GM08714 (cell line): ENCODE data around the gene TTL.
"Not testable (repeated sequence)": the region's sequence is repeated elsewhere in the genome, so short reads cannot be mapped to it uniquely, and the experiment has no call there.

Experiments
- H3K4me3 ChIP-seq: fragments of 200-500 bp; sonication (Bioruptor generic); 2 replicates; pipeline ENCODE4 v1.5.1; 2014; ENCODE audit warnings: mild to moderate bottlenecking, low read length, inconsistent platforms
- ZNF274 ChIP-seq: IDR thresholded peaks from 2 replicates; pipeline ENCODE4 v1.6.1; 2012; ENCODE audit warnings: mild to moderate bottlenecking, low read depth, low read length

TTL gene

DNA sequence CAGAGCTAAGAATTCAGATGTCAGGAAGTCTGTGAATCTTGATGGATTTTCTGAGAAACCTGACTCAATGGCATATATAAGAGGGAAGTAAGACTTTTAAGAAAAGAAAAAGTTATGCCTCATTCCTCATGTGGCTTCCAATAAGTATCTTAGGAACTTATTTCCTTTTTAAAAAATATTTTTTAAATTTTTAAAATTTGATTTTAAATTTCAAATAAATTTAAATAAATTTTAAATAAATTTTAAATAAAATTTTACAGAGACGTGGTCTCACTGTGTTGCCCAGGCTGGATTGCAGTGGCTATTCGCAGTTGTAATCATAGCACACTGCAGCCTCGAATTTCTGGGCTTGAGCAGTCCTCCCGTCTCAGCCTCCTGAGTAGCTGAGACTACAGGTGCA is 48.8 kb downstream of the TTL start:
- no peak for TF ChIP-seq ZNF274
- H3K4me3 ChIP-seq, result no peak overlapping the region

DNA sequence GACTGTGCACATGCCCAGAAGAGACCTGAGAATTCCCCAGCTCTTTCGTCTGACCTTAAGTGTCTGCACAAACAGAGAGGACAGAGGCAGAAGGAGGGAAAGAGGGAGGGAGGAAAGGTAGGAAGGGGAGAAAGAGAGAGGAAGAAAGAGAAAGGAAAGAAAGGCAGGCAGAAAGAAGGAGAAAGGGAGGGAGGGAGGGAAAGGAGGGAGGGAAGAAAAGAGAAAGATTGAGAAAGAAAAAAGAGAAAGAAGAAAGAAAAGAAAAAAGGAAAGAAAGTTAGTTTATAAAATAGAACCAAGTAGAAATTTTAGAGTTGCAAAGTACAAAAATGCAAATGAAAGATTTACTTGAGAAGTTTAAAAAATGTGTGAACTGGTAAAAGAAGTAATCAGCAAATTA is 52.9 kb downstream of the TTL start:
- no peak overlapping the region for H3K4me3 ChIP-seq
- no peak for TF ChIP-seq ZNF274

DNA sequence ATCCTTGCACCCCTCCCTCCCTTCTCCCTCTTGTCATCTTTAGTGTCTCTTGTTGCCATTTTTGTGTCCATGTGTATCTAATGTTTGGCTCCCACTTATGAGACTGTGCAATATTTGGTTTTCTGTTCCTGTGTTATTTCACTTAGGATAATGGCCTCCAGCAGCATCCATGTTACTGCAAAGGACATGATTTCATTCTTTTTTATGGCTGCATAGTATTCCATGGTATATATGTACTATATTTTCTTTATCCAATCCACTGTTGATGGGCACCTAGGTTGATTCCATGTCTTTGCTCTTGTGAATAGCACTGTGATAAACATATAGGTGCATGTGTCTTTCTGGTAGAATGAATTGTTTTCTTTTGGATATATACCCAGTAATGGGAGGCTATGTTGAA is 54.7 kb downstream of the TTL start:
- not testable (repeated sequence) for H3K4me3 ChIP-seq

DNA sequence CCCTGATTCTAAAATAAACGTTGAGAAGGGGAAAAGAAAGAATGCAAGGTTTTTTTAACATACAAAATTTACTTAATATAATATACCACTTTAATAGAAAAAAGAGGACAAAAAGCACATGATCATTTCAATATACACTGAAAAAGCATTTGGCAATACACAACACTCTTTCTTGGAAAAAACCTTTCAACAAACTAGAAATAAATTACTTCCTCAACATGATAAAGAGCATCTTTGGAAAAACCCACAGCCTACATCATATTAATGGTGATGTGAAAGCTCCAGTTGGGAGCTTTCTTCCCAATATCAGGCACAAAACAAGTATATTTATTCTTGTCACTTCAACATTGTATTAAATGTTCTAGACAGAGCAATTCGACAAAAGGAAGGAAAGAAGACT is 57.4 kb downstream of the TTL start:
- no peak for TF ChIP-seq ZNF274
- no peak overlapping the region for H3K4me3 ChIP-seq

DNA sequence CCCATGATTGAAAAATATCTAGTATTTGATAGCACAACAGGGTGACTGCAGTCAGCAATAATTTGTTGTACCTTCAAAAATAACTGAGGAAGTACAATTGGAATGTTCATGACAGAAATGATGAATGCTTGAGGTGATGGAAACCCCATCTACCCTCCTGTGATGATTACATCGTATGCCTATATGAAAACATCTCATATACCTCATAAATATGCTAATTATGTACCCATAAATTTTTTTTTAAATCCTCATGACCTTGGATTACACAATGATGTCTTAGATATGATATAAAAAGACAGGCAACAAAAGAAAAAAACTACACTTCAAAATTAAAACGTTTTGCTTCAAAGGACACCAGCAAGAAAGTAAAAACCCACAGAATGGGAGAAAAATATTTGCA is 59.0 kb downstream of the TTL start:
- H3K4me3 ChIP-seq, result peak overlapping the region; percentile 97; the same call in 1 of the 2 replicates

DNA sequence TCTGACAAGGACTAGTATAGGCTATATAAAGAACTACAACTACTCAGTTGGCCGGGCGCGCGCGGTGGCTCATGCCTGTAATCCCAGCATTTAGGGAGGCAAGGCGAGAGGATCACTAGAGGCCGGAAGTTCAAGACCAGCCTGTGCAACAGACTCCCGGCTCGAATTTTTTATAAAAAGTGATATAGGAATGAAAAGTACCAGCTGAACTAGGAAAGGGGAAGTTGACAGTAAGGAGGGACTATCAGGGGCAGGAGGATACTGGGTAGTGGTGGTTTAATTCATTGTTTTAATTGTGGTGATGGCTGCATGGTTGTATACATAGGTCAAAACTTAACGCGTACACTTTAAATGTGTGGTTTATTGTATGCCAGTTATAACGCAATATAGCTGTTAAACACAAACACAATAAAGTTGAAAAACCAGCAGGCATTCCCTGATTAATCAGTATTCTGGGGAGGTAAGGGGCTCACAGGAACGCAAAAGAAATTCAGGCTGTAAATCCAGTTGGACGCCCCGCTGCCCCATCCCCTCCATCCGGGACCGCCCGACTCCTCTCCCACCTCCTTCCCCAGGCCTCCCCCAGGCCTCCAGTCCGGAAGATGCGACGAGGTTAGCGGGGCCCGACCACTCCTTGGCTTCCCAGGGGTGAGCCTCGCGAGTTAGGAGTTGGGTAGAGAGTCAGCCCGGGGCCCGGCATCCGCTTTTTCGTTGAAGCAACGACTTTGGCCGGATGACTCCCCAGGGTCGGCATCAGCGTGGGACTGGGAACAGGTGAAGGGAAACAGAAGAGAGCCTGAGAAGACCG is 59.6 kb downstream of the TTL start:
- H3K4me3 ChIP-seq, result peak overlapping the region; percentile 97
- no peak for TF ChIP-seq ZNF274

More for the DNA sequence above, 59.0 kb downstream of the TTL start:
- TF ChIP-seq ZNF274, result no peak

DNA sequence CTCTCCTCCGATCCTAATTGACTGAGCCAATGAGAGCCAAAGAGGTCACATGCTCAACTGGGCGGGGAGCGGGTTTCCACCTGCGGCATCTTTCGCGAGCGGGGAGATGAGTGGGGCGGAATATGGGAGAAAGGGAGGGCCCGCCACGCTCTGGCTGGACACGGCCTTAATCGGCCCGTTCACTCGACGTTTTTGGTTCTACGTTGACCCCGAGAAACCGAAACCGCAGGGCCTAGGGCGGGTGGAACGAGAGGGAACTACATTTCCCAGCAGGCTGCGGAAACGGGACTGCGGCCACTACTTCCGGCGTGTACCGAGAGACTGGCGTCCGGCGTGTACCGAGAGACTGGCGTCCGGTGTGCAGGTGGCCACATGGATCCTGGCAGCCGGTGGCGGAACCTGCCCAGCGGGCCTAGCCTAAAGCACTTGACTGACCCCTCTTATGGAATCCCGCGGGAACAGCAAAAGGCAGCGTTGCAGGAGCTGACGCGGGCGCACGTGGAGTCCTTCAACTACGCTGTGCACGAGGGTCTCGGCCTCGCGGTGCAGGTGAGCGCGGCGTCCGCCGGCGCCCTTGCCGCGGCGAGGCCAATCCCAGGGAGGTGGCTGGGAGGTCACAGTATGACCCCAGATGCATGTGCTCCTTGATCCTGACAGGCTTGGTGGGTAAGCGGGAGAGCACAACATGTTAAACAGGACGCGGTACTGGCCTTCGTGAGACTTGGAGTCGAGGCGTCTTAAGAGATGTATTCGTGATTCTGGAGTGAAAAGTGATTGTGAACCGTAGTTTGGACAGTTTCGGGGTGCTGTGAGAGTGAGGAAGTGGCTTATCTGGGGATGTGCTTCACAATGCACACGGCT is 60.4 kb downstream of the TTL start, which contains the start of gene POLR1B:
POLR1B (plus strand) TSS at position 343 of the 861 bp plus-strand sequence; CDS start at position 373, 30 bp downstream.
- peak within 1 kb of the TSS; percentile 97 for H3K4me3 ChIP-seq
- no peak for TF ChIP-seq ZNF274

DNA sequence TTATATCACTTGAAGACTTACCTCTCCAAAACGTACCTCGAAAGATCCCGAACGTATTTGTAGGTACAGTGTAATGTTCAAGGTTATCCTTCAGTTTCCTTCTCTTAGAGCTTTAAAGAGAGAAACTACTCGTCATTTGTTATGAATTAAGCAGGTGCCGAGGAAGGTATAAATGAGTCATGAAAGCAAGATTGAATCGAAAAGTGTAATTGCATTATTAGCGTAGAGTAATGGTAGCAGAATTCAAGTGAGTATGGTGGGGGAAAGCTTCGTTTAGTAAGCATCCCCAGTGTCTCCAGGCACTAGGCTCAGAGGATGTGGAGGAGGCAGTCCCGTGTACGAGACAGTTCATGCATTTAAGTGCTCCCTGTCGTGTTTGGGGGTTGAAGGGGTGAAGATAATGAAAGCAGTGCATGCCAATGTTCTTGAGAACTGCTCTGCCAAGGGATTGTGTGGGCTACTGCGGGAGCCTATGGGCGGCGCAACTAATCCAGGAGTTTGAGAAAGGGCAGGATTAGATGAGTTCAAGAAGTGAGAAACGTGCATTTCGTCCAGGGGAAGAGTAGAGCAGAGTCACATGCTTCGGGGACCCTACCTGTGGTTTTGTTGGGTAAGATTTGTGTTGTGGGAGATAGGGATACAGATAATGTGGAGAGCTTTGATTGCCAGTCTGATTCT is 61.2 kb downstream of the TTL start:
- no peak for TF ChIP-seq ZNF274
- peak overlapping the region; percentile 97 for H3K4me3 ChIP-seq

DNA sequence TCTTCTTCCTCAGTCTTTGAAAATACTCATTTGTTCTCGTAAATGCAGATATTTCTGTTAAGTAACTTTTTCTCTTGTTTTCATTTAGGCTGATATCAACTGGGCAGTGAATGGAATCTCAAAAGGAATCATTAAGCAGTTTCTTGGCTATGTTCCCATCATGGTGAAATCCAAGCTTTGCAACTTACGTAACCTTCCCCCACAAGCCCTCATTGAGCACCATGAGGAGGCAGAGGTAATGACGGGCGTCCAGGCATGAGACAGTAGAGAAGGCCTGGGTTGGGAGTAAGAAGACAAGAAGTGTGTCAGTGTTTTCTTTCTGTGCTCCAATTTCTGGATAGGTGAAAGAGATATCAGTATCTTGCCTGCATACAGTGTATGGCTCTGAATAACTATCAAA is 65.4 kb downstream of the TTL start:
- no peak for TF ChIP-seq ZNF274

DNA sequence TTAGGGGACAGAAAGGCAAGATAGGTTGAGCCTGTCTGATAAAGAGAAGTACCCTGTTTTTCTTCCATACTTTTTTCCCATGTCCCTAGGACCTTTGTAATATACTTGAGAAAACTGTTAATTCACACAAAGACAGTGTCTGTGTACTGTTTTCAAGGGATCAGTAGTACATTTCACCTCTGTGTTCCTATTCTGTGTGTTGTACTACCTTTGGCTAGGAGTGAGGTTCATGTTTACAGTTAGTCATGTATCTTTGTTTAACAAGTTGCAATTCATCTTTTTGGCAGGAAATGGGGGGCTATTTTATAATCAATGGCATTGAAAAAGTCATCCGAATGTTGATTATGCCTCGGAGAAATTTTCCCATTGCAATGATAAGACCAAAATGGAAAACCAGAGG is 67.0 kb downstream of the TTL start:
- H3K4me3 ChIP-seq, result no peak overlapping the region
- no peak for TF ChIP-seq ZNF274

More for the DNA sequence above, 65.4 kb downstream of the TTL start:
- H3K4me3 ChIP-seq, result no peak overlapping the region

DNA sequence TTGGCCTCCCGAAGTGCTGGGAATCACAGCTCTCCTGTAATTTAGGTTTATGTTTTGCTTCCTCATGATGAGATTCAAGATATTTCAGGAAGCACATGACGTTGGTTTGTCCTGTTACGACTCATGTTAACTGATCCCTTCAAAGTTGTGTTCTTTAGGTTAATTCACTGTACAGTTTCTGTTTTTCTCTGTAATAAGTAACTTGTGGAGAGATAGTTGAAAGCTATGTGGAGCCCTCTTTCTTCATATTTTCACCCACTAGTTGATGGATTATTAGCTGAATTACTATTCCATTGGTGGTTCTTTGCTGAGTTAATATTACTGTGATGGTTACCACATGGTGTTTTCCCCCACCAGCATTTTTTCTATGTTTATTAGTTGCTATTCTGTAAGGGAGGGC is 84.1 kb downstream of the TTL start:
- H3K4me3 ChIP-seq, result no peak overlapping the region; the same call in 1 of the 2 replicates
- no peak for TF ChIP-seq ZNF274

DNA sequence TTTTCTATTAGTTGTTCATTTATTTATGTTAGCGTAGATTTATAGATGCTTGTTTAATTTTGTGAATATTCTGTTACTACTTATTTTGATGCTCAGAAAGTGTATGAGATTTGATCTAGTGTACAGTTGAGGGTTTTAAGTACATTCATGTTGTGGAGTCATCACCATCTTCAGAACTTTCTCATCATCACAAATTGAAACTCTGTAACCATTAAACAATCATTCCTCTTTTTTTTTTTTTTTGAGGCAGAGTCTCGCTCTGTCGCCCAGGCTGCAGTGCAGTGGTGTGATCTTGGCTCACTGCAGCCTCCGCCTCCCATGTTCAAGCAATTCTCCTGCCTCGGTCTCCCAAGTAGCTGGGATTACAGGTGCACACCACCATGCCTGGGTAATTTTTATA is 84.6 kb downstream of the TTL start:
- H3K4me3 ChIP-seq, result not testable (repeated sequence)

DNA sequence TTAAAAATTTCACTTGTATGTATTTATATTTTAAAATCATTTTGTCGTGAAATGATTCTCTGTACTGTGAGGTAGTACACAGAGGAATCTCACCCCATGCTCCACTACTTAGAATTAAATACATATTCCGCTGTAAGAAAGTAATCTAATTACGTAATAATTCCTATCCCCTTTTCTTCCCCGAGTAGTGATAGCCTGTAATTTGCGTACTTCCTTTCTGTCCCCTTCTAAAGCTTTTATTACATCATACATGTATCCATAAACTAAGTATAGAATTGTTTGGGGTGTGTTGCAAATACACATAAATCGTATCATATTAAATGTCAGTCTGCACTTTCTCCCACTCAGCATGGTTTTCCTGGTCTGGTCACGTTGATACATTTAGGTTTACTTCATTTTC is 90.0 kb downstream of the TTL start:
- TF ChIP-seq ZNF274, result no peak
- no peak overlapping the region for H3K4me3 ChIP-seq

DNA sequence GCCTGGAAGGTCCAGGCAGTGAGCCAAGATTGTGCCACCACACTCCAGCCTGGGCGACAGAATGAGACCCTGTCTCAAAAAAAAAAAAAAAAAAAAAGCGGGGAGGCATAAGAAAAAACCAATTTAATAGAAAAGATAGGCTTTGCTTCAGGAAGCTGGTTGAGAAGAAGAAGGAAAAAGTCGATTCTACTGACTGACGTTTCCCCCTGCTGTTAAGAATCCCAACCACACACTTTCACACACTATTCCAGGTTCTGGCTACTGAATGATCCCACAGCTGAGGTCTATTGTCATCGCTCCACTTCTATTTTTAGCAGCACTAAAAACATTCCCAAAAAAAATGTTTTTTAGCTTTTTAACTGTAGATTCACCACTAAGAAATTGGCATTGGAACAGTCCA is 95.8 kb downstream of the TTL start:
- no peak overlapping the region for H3K4me3 ChIP-seq
- no peak for TF ChIP-seq ZNF274
